ENCODE data around the gene CRTAP.

CRTAP gene

DNA sequence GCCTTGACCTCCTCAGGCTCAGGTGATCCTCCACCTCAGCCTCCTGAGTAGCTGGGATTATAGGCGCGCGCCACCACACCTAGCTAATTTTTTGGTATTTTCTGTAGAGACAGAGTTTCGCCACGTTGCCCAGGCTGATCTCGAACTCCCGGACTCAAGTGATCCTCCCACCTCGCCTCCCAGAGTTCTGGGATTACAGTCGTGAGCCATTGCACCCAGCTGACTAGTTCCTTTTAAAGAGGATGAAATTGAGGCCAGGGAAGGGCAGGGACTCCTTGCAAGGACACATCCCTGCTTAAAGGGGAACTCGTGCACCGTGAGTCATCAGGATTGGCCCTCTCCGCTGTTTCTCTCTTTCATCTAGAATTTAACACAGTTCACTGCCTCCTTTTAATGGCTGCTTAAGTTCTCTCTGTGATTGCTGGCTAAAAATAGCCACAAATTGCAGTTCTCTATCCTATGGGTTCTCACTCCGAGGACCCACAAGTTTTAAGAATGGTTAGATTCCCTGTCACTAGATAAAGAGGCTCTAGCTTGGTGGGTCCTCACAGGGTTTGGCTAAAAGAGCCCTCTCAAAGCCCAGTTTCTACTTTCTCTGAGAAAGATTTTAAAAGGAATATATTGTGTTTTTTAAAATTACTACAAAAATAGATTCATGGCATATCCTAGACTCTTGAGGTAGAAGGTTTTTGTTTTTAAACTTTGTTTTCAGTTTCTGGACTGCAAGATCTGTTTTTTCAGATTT, 1.4 kb downstream of the CRTAP start:
- peak; percentile 90 to 91 for DNase-seq (ENCODE audit: low read depth in 1 of 2, low spot score in 1 of 2)
- Histone ChIP-seq H3K27me3 (ENCODE audit: insufficient read depth, poor library complexity, severe bottlenecking) (no peaks in the 10 kb centered on the region), H3K4me3 (replicated peaks; ENCODE audit: insufficient read depth, low read length) (peak overlapping the region; percentile 61), H3K27ac (replicated peaks) (peak overlapping the region; percentile 76)
- TF ChIP-seq GABPA (IDR thresholded peaks at IDR 0.05; ENCODE audit: low read depth) (no peak), SPI1 (IDR thresholded peaks at IDR 0.05; ENCODE audit: borderline replicate concordance, low read depth) (peak; percentile 76; the same call in 1 of the 2 replicates), POLR2AphosphoS5 (IDR thresholded peaks at IDR 0.05; ENCODE audit: low read depth) (0 out of 2 replicates have a peak, but pooled peaks have one; percentile 35)
- TF ChIP-seq, protein P1, sequence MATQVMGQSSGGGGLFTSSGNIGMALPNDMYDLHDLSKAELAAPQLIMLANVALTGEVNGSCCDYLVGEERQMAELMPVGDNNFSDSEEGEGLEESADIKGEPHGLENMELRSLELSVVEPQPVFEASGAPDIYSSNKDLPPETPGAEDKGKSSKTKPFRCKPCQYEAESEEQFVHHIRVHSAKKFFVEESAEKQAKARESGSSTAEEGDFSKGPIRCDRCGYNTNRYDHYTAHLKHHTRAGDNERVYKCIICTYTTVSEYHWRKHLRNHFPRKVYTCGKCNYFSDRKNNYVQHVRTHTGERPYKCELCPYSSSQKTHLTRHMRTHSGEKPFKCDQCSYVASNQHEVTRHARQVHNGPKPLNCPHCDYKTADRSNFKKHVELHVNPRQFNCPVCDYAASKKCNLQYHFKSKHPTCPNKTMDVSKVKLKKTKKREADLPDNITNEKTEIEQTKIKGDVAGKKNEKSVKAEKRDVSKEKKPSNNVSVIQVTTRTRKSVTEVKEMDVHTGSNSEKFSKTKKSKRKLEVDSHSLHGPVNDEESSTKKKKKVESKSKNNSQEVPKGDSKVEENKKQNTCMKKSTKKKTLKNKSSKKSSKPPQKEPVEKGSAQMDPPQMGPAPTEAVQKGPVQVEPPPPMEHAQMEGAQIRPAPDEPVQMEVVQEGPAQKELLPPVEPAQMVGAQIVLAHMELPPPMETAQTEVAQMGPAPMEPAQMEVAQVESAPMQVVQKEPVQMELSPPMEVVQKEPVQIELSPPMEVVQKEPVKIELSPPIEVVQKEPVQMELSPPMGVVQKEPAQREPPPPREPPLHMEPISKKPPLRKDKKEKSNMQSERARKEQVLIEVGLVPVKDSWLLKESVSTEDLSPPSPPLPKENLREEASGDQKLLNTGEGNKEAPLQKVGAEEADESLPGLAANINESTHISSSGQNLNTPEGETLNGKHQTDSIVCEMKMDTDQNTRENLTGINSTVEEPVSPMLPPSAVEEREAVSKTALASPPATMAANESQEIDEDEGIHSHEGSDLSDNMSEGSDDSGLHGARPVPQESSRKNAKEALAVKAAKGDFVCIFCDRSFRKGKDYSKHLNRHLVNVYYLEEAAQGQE (IDR thresholded peaks at IDR 0.05; ENCODE audit: insufficient replicate concordance, low read depth) = no peak
- TF ChIP-seq, protein P2, sequence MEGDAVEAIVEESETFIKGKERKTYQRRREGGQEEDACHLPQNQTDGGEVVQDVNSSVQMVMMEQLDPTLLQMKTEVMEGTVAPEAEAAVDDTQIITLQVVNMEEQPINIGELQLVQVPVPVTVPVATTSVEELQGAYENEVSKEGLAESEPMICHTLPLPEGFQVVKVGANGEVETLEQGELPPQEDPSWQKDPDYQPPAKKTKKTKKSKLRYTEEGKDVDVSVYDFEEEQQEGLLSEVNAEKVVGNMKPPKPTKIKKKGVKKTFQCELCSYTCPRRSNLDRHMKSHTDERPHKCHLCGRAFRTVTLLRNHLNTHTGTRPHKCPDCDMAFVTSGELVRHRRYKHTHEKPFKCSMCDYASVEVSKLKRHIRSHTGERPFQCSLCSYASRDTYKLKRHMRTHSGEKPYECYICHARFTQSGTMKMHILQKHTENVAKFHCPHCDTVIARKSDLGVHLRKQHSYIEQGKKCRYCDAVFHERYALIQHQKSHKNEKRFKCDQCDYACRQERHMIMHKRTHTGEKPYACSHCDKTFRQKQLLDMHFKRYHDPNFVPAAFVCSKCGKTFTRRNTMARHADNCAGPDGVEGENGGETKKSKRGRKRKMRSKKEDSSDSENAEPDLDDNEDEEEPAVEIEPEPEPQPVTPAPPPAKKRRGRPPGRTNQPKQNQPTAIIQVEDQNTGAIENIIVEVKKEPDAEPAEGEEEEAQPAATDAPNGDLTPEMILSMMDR (IDR thresholded peaks at IDR 0.05; ENCODE audit: insufficient read depth, low read length) = no peak

DNA sequence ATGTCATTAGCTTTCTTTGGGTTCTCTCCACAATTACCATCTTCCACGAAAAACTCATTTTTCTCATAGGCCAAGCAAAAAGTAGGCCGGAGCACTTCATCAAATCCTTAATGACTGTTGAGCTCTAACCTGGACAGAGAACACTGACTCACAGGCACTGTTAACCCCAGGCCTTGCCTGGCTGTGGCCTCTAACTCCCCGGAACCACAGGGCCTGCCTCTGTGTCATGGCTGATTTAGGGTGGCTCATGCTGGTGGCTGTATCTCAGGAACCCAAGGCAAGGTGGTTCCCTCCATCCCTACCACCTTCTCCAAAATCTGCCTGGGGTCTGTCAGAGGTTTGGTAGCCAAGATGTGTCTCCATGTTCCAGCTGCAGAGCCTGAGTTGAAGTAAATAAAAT, 3.6 kb downstream of the CRTAP start:
- Histone ChIP-seq H3K4me3 (replicated peaks; ENCODE audit: insufficient read depth, low read length) (no peak overlapping the region), H3K27ac (replicated peaks) (no peak overlapping the region)
- TF ChIP-seq, protein P1 (IDR thresholded peaks at IDR 0.05; ENCODE audit: insufficient replicate concordance, low read depth) = no peak
- TF ChIP-seq, protein P2 (IDR thresholded peaks at IDR 0.05; ENCODE audit: insufficient read depth, low read length) = no peak
- TF ChIP-seq GABPA (IDR thresholded peaks at IDR 0.05; ENCODE audit: low read depth) (no peak), POLR2AphosphoS5 (IDR thresholded peaks at IDR 0.05; ENCODE audit: low read depth) (no peak), SPI1 (IDR thresholded peaks at IDR 0.05; ENCODE audit: borderline replicate concordance, low read depth) (no peak)

DNA sequence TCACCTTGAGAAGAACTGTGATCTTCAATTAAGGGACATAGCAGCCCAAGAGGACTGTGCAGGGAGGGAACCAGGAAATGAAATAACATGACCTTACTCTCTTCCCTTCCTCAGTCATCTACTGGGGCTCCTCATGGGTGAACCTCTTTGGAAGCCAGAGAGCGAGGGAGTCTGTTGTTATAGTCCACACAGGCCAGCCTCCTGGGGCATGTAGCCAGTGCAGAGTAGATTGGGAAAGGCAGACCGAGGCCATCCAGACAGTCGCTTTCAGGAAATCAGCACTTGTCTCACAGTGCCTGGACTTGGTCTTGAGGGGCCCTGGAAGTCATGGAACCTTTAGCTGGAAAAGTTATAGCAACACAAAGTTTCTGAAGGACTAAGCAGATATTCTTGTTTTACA, 6.1 kb downstream of the CRTAP start:
- no peak for DNase-seq (ENCODE audit: low read depth in 1 of 2, low spot score in 1 of 2)
- TF ChIP-seq, protein P2 (IDR thresholded peaks at IDR 0.05; ENCODE audit: insufficient read depth, low read length) = no peak
- TF ChIP-seq POLR2AphosphoS5 (IDR thresholded peaks at IDR 0.05; ENCODE audit: low read depth) = no peak
- TF ChIP-seq SPI1 (IDR thresholded peaks at IDR 0.05; ENCODE audit: borderline replicate concordance, low read depth) = no peak
- TF ChIP-seq, protein P1 (IDR thresholded peaks at IDR 0.05; ENCODE audit: insufficient replicate concordance, low read depth) = no peak
- TF ChIP-seq GABPA (IDR thresholded peaks at IDR 0.05; ENCODE audit: low read depth) = no peak

More for the DNA sequence above, 3.6 kb downstream of the CRTAP start:
- no peaks in the 10 kb centered on the region for H3K27me3 ChIP-seq (ENCODE audit: insufficient read depth, poor library complexity, severe bottlenecking)
- no peak for DNase-seq (ENCODE audit: low read depth in 1 of 2, low spot score in 1 of 2)

More for the DNA sequence above, 6.1 kb downstream of the CRTAP start:
- H3K27me3 ChIP-seq (ENCODE audit: insufficient read depth, poor library complexity, severe bottlenecking) = no peaks in the 10 kb centered on the region
- no peak overlapping the region for H3K4me3 ChIP-seq (replicated peaks; ENCODE audit: insufficient read depth, low read length)
- H3K27ac ChIP-seq (replicated peaks) = no peak overlapping the region
